A549 (cell line): ENCODE data around the gene ARFGAP2. TPM values are rescaled to one million over a fixed set of nuclear protein-coding genes. Genes with fewer than 3 reads are reported as not detected.

ENCODE experiments used
- ATAC-seq, 2 experiments: fragments of 200-7000 bp in 1 of 2; fragments of >200 bp in 1 of 2; cut with Nextera tagmentation in 1 of 2; cut with Tn5 transposase in 1 of 2; 3 replicates each; pipeline versions ENCODE4 v1.8.0 to v1.9.1; 2018 to 2020; ENCODE audit warnings: mild to moderate bottlenecking in 1 of 2, moderate library complexity in 1 of 2
- CTCF ChIA-PET: fragments of 300-600 bp; sonication (Branson Sonifier 250); formaldehyde crosslinking; extraction: SDS; loops from one replicate; lab custom pipeline; 2021; ENCODE audit warnings: antibody characterized with exemption, inconsistent platforms; lab: Yijun Ruan, JAX
- POLR2A ChIA-PET: fragments of 350-600 bp; formaldehyde crosslinking; extraction: SDS; loops from one replicate; lab custom pipeline; 2021; ENCODE audit warnings: antibody characterized with exemption, inconsistent platforms; lab: Yijun Ruan, JAX
- DNase-seq, 2 experiments: peaks; one replicate each; pipeline versions ENCODE4 v3.0.0 to v3.0.0-alpha.2; 2011 to 2016; ENCODE audit warnings: low read depth in 1 of 2, low spot score in 1 of 2
- FAIRE-seq: peaks from 2 replicates; lab custom pipeline; 2011; peaks lifted over from hg19 to GRCh38; lab: Jason Lieb, UNC
- H3K27ac ChIP-seq, 2 experiments: fragments of >200 bp; sonication (Bioruptor Twin); formaldehyde crosslinking; 3 replicates each; pipeline ENCODE4 v1.5.1; 2016 to 2017
- H3K4me1 ChIP-seq: fragments of >200 bp; sonication (Bioruptor Twin); formaldehyde crosslinking; 3 replicates; pipeline ENCODE4 v1.6.1; 2016
- H3K4me2 ChIP-seq: fragments of >200 bp; sonication (Bioruptor Twin); formaldehyde crosslinking; 3 replicates; pipeline ENCODE4 v1.6.1; 2016
- H3K4me3 ChIP-seq: fragments of >200 bp; sonication (Bioruptor Twin); formaldehyde crosslinking; 3 replicates; pipeline ENCODE4 v1.5.1; 2016
- H3K9me3 ChIP-seq: fragments of >200 bp; sonication (Bioruptor Twin); formaldehyde crosslinking; 3 replicates; pipeline ENCODE4 v1.6.1; 2016
- CBX2 ChIP-seq: fragments of 200-600 bp; sonication (generic); IDR thresholded peaks from 2 replicates; pipeline ENCODE4 v1.6.1; 2016; ENCODE audit warnings: low read depth, mild to moderate bottlenecking, borderline replicate concordance
- CHD2 ChIP-seq: fragments of 150-350 bp; IDR thresholded peaks from 2 replicates; pipeline ENCODE4 v1.6.1; 2014; ENCODE audit warnings: low read length; ENCODE audit not compliant: partially characterized antibody
- EHF ChIP-seq: fragments of 250-450 bp; sonication (Bioruptor Pico); IDR thresholded peaks from 2 replicates; pipeline ENCODE4 v1.5.0; 2020; ENCODE audit warnings: mild to moderate bottlenecking
- EHMT2 ChIP-seq: fragments of 200-600 bp; sonication (generic); IDR thresholded peaks from 2 replicates; pipeline ENCODE4 v1.6.1; 2016; ENCODE audit warnings: antibody characterized with exemption, low read depth, mild to moderate bottlenecking, moderate library complexity
- EP300 ChIP-seq, 2 experiments: fragments of >200 bp; sonication (Bioruptor Twin); formaldehyde crosslinking; IDR thresholded peaks; 2 replicates in 1 of 2; 3 replicates in 1 of 2; pipeline ENCODE4 v1.6.1; 2016 to 2017
- FOSB ChIP-seq: fragments of 250-450 bp; sonication (Bioruptor Pico); IDR thresholded peaks from 2 replicates; pipeline ENCODE4 v1.5.0; 2020; ENCODE audit warnings: mild to moderate bottlenecking, moderate library complexity
- HOXA7 ChIP-seq: fragments of 250-450 bp; sonication (Bioruptor Pico); IDR thresholded peaks from 2 replicates; pipeline ENCODE4 v1.5.0; 2020; ENCODE audit warnings: mild to moderate bottlenecking, moderate library complexity
- HOXB13 ChIP-seq: fragments of 250-450 bp; sonication (Bioruptor Pico); IDR thresholded peaks from 2 replicates; pipeline ENCODE4 v1.5.0; 2020; ENCODE audit warnings: low read depth, mild to moderate bottlenecking, moderate library complexity
- KDM5A ChIP-seq: fragments of 200-600 bp; sonication (generic); IDR thresholded peaks from 2 replicates; pipeline ENCODE4 v1.6.1; 2016; ENCODE audit warnings: antibody characterized with exemption, mild to moderate bottlenecking
- NPAS2 ChIP-seq: fragments of 250-450 bp; sonication (Bioruptor Pico); IDR thresholded peaks from 2 replicates; pipeline ENCODE4 v1.8.0; 2022; ENCODE audit warnings: mild to moderate bottlenecking, moderate library complexity, borderline replicate concordance
- POLR2A ChIP-seq: IDR thresholded peaks from 2 replicates; pipeline ENCODE4 v1.6.1; 2012; ENCODE audit warnings: mild to moderate bottlenecking, low read length
- RARB ChIP-seq: fragments of 250-450 bp; sonication (Bioruptor Pico); IDR thresholded peaks from 2 replicates; pipeline ENCODE4 v1.8.0; 2021; ENCODE audit warnings: mild to moderate bottlenecking, moderate library complexity
- SREBF2 ChIP-seq: fragments of 450-650 bp; IDR thresholded peaks from 2 replicates; pipeline ENCODE4 v1.6.1; 2014; ENCODE audit warnings: mild to moderate bottlenecking, moderate library complexity
- TP53 ChIP-seq: fragments of 250-450 bp; sonication (Bioruptor Pico); IDR thresholded peaks from 2 replicates; pipeline ENCODE4 v1.5.0; 2021; ENCODE audit warnings: mild to moderate bottlenecking, moderate library complexity
- ZSCAN20 ChIP-seq: fragments of 250-450 bp; sonication (Bioruptor Pico); IDR thresholded peaks from 2 replicates; pipeline ENCODE4 v1.8.0; 2022; ENCODE audit warnings: mild to moderate bottlenecking, moderate library complexity
- WGBS: methylation state at CpG from one replicate; pipeline ENCODE4 v1.1.6; 2017; ENCODE audit errors: missing lambda C conversion rate; 5-methylcytosine and 5-hydroxymethylcytosine counted together
- polyA plus RNA-seq, 4 experiments: library from polyadenylated mRNA; depleted of rRNA in 3 of 4; stranded (reverse); fragments of >200 nt; fragmentation: RNase III in 1 of 4; extraction: RNeasy Plus Mini Kit Qiagen cat#74134 plus additional on column Dnase treatment in 1 of 4; gene quantifications; 2 replicates in 3 of 4; 3 replicates in 1 of 4; pipeline ENCODE4 v1.2.3, GENCODE V29; 2011 to 2017
- TF ChIP-seq, protein P1 (sequence below): IDR thresholded peaks from 2 replicates; pipeline ENCODE4 v1.6.1; 2012
- TF ChIP-seq, protein P2 (sequence below): fragments of 250-450 bp; sonication (Bioruptor Pico); IDR thresholded peaks from 2 replicates; pipeline ENCODE4 v1.5.0; 2021; ENCODE audit warnings: mild to moderate bottlenecking, moderate library complexity, borderline replicate concordance
- TF ChIP-seq, protein P3 (sequence below): IDR thresholded peaks from 2 replicates; pipeline ENCODE4 v1.6.1; 2012; ENCODE audit warnings: low read depth, borderline replicate concordance

The ARFGAP2 gene
- polyA plus RNA-seq, 2 of the 4 experiments (the other 2 are of a cell fraction): 29.5 to 34.0 TPM

DNA sequence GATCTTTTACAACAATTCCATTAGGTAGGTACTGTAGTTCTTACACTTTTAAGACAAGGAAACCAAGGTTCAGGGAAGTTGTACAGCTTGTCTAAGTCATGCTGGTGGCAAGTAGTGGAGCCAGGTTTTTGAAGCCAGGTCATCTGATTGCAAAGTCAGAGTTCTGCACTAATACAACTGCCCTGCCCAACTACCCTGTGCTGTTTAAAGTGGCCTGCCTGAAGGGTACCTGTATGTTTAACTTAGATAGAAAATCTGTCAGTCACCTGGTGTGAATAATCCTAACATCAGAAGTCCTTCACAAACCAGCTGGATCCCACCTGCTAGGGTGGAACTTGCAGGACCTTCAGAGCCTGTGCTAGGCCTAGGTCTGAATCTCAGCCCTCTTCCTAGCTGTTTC lies 44.2 kb downstream of the ARFGAP2 start:
- DNase-seq: no peak
- no peak for ATAC-seq
- no peaks in the 10 kb centered on the region for H3K9me3 ChIP-seq
- H3K4me3 ChIP-seq: no peak overlapping the region
- no peaks in the 10 kb centered on the region for H3K4me1 ChIP-seq
- TF ChIP-seq SREBF2 (no peak), POLR2A (no peak), CHD2 (no peak), CBX2 (no peak), TP53 (CRISPR knock-in tag) (no peak), RARB (CRISPR knock-in tag) (no peak), EP300 (IDR thresholded peaks at IDR 0.05) (no peak), ZSCAN20 (CRISPR knock-in tag) (no peak)
- H3K27ac ChIP-seq: no peak overlapping the region
- ChIA-PET CTCF (interaction anchor here (0.6 to 3.3 kb wide), 5 partner anchors 11 to 253 kb away, joined by 3 to 21 read pairs (median 4); no protein-coding TSS in a partner anchor), POLR2A (interaction anchor here (0.5 kb wide), 1 partner anchor 36 kb away, joined by 5 read pairs; no protein-coding TSS in a partner anchor)
- no peak overlapping the region for H3K4me2 ChIP-seq
- no peak for FAIRE-seq

DNA sequence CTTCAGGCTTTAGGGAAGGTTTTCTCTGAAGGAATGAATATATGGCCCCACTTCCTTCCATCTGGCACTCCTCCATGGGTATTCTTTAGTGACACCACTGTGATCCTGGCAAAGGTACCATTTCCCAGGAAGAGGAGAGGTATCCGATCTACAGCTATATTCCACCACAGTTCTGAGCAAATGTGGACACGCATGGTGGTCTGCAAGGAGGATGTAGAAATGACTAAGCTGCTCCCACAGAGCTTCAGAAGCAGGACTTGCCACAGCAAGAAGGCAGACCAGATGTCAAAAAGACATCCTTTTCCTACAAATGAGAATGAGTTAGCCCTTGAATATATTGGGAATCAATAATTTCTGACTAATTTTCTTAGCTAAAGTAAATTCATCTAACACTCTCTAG lies 45.5 kb downstream of the ARFGAP2 start:
- Histone ChIP-seq H3K27ac (no peak overlapping the region), H3K4me1 (no peaks in the 10 kb centered on the region), H3K9me3 (no peaks in the 10 kb centered on the region), H3K4me3 (no peak overlapping the region), H3K4me2 (no peak overlapping the region)
- FAIRE-seq (no peak), ATAC-seq (no peak), DNase-seq (no peak)
- 97% methylated on average over 2 of the region's 2 CpGs for WGBS
- TF ChIP-seq NPAS2 (CRISPR knock-in tag) (no peak), FOSB (CRISPR knock-in tag) (no peak)
- ChIA-PET POLR2A (no interaction called here), CTCF (interaction anchor here (0.5 to 3.3 kb wide), 5 partner anchors 22 to 212 kb away, joined by 3 to 21 read pairs (median 4); no protein-coding TSS in a partner anchor)

DNA sequence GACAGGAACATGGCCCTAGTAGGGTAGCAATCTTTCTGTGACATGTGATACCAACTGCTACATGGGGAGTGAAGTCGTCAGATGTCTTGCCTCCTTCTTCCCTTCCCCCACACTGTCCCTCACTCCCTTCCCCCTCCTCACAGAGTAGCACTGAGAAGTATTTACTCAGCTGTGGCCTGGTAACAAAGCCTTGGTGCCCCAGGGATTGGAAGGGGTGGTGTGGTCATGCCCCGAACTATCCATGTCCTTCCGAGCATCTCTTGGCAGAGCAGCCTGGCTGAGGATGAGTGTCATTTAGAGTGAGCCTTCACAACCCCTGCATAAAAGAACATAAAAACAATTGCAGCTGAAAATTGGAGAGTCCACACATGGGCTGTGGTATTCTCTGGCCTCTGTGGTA lies 46.1 kb downstream of the ARFGAP2 start:
- H3K4me2 ChIP-seq: no peak overlapping the region
- no peaks in the 10 kb centered on the region for H3K9me3 ChIP-seq
- H3K4me3 ChIP-seq: no peak overlapping the region
- FAIRE-seq: no peak
- DNase-seq: no peak
- ATAC-seq: no peak
- H3K27ac ChIP-seq: no peak overlapping the region
- TF ChIP-seq HOXB13 (CRISPR knock-in tag) (no peak), EHMT2 (no peak), EHF (CRISPR knock-in tag) (no peak), SREBF2 (no peak), HOXA7 (CRISPR knock-in tag) (no peak), KDM5A (no peak)
- TF ChIP-seq, protein P1, sequence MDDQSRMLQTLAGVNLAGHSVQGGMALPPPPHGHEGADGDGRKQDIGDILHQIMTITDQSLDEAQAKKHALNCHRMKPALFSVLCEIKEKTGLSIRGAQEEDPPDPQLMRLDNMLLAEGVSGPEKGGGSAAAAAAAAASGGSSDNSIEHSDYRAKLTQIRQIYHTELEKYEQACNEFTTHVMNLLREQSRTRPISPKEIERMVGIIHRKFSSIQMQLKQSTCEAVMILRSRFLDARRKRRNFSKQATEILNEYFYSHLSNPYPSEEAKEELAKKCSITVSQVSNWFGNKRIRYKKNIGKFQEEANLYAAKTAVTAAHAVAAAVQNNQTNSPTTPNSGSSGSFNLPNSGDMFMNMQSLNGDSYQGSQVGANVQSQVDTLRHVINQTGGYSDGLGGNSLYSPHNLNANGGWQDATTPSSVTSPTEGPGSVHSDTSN: no peak
- TF ChIP-seq, protein P2, sequence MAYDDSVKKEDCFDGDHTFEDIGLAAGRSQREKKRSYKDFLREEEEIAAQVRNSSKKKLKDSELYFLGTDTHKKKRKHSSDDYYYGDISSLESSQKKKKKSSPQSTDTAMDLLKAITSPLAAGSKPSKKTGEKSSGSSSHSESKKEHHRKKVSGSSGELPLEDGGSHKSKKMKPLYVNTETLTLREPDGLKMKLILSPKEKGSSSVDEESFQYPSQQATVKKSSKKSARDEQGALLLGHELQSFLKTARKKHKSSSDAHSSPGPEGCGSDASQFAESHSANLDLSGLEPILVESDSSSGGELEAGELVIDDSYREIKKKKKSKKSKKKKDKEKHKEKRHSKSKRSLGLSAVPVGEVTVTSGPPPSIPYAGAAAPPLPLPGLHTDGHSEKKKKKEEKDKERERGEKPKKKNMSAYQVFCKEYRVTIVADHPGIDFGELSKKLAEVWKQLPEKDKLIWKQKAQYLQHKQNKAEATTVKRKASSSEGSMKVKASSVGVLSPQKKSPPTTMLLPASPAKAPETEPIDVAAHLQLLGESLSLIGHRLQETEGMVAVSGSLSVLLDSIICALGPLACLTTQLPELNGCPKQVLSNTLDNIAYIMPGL (CRISPR knock-in tag): no peak
- TF ChIP-seq, protein P3, sequence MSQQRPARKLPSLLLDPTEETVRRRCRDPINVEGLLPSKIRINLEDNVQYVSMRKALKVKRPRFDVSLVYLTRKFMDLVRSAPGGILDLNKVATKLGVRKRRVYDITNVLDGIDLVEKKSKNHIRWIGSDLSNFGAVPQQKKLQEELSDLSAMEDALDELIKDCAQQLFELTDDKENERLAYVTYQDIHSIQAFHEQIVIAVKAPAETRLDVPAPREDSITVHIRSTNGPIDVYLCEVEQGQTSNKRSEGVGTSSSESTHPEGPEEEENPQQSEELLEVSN: no peak
- ChIA-PET CTCF (interaction anchor here (0.5 to 3.3 kb wide), 4 partner anchors 23 to 211 kb away, joined by 3 to 21 read pairs (median 4); no protein-coding TSS in a partner anchor), POLR2A (no interaction called here)
- no peaks in the 10 kb centered on the region for H3K4me1 ChIP-seq
- WGBS: 84% methylated on average over 3 of the region's 3 CpGs
